GM19467 (cell line): ENCODE measurements around the gene SPN.
"Not testable (repeated sequence)": the region's sequence is repeated elsewhere in the genome, so short reads cannot be mapped to it uniquely, and the experiment has no call there.

Source experiments
- ATAC-seq: cut with Tn5 transposase; IDR thresholded peaks from one replicate; pipeline ENCODE4 v1.9.1; 2021; ENCODE audit warnings: mild to moderate bottlenecking, moderate library complexity; ENCODE audit not compliant: unreplicated experiment

Gene SPN

DNA sequence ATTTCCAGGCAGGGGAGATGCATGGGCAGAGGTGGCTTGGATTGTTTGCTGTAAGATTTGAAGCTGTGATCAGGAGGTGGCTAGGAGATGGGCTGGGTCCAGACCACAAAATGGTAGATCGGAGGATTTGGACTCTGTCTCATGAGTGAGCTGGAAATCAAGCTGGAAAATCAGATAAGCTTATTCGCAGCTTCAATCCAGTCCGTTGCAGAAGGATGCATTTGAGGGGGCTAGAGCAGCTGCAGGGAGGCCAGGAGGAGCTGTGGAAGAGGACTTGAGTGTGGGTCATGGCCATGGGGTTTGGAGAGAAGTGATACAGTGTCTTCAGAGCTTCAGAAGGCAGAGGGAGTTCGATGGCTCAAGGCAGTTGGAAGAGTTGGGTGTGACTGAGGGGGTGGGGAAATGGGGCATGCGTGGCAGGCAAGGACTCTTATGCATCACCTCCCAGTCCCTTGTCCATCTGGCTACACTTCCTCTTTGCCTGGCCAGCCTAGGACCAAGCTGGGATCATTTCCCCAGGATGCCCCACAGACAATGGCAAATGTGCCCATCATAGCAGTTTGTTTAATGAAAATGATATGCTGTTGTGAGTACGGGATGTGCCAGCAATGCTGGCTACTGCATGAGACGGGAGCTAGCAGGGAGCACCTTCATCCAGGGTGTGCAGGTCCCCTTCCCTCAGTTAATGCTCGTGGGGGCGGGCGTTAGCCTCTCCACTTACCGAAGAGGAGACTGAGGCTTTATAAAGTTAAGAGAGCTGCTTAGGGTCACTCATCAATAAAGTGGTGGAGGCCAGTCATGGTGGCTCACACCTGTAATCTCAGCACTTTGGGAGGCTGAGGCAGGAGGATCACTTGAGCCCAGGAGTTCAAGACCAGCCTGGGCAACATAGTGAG is 36.5 kb downstream of the SPN start:
- ATAC-seq: no peak

DNA sequence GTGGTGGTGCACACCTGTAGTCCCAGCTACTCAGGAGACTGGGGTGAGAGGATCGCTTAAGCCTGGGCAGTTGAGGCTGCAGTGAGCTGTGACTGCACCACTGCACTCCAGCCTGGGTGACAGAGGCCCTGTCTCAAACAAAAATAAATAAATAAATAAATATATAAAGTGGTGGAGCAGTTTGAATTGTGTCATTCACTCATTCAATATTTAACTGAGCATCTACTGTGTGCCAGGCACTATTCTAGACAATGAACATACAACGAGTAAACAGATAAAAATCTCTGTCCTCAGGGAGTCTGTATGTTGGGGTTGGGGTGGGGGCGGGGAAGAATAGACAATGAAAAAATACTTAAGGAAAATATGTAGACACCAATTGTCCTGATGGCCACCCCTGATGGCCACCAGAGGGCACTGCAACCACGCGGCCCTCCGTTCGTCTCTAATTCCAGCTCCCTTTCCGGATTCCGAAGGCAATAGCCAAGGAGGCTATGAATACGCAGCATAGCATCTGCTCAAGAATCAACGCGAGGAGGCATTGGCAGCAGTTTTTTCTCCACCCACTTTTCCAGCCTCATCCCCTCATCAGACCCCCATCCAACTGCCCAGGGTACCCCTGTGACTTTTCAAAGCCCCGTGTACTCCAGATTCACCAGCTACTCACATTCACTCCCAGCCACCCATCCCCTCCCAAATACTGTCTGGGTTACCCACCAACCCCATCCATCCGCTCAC is 37.4 kb downstream of the SPN start:
- no peak for ATAC-seq

DNA sequence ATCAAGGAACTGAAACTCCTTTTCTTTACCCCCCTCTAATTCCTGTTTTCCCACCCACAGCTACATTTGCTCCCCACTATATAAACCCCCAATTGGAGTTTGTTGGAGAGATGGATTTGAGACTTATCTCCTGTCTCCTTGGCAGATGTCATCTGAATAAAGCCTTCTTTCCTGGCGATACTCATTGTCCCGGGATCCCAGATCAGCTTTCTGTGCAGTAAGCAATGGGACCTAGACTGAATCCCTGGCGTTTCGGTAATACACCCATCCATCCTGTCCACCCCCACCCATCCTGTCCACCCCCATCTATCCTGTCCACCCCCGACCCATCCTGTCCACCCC is 38.1 kb downstream of the SPN start:
- ATAC-seq: no peak

DNA sequence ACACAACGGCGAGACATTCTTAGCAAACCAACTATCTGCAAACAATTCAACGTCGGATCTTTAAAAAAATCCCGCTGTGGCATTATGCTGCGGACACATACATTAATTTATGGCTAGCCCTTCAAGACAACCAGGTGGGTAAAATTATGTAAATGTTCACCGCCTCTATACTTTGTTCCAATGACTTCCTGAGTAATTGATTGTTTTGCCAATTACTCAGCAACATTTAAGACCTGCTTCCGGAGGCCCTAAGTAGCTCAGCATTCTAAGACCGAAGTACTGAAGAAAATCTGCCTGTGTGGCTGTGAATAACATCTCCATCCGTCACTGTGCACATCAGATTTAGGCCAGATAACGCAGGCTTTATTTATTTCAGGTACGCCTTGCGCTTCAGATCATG is 39.2 kb downstream of the SPN start:
- peak; percentile 40 for ATAC-seq

DNA sequence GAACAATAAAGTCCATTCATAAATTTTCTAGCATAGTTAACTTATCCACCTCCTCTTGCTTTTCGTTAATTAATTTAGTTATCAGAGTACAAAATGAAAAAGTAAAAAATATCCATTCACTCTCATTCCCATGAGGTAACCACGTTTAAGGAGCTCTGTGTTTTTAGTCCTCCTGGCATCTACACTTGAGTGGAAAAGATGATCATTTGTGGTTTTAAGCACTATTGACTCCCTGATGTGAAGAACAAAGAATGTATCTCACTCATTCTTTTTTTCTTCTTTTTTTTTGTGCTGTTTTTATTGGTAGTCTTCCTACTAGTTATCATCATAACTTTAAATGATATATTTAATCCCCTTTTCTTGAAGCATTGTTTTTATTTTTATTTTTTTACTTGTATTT is 42.0 kb downstream of the SPN start:
- ATAC-seq: no peak

DNA sequence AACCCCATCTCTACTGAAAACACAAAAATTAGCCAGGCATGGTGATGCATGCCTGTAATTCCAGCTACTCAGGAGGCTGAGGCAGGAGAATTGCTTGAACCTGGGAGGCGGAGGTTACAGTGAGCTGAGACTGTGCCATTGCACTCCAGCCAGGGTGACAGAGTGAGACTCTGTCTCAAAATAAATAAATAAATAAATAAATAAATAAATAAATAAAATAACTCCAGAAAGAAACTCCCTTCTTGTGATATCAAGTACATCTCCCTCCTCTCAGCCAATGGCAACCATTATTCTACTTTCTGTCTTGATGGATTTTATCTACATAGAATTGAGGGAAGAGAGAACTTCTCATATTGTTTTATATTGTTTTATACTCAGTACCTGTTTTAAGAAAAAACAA is 44.1 kb downstream of the SPN start:
- ATAC-seq: not testable (repeated sequence)

DNA sequence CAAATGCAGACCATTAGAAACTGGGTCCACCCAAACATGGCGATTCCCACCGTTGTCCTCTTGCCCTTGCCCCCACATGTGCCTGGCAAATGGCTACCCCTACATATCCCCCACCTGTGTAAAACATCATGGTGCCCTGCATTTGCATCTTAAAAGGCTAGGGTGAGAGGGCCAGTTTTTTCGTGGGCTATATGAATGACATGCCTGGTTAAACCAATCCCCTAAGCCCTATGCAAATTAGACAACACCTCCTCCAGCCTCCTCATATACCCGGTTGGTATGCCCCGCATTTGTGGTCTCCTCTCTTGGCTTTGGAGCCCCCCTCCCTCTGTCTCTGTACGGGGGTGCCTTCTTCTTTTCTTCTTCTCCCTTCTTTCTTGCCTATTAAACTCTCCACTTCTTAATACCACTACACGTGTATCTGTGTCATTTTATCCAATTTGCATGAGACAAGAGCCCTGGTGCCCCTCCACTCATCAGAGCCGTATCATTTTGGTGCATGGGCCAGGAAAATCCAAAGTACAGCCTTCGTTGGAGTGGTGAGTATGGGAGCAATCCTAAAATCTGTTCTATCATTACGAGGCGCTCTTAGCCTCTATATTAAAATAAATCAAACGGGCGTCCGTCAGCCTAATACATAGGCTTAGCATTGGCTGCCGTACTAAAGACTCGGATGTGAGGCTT is 46.0 kb downstream of the SPN start:
- no peak for ATAC-seq

DNA sequence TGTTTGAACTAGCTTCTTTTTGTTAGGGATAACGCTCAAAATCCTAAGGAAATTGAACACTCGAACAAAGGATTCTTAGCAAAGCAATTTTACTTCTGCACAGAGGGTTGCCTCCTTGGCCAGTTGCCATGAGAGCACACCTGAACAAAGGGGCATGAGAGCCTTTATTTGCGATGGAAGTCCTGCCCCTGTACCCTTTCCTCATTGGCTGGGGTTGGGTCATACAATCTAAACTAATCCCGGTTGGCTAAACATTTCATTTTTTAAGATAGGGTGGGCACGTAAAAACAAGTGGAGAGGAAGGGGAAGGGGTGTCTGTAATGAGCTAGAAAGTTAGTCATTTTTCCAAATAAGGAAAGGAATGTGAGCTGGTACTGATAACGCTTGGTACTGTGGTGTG is 46.6 kb downstream of the SPN start:
- ATAC-seq: not testable (repeated sequence)

DNA sequence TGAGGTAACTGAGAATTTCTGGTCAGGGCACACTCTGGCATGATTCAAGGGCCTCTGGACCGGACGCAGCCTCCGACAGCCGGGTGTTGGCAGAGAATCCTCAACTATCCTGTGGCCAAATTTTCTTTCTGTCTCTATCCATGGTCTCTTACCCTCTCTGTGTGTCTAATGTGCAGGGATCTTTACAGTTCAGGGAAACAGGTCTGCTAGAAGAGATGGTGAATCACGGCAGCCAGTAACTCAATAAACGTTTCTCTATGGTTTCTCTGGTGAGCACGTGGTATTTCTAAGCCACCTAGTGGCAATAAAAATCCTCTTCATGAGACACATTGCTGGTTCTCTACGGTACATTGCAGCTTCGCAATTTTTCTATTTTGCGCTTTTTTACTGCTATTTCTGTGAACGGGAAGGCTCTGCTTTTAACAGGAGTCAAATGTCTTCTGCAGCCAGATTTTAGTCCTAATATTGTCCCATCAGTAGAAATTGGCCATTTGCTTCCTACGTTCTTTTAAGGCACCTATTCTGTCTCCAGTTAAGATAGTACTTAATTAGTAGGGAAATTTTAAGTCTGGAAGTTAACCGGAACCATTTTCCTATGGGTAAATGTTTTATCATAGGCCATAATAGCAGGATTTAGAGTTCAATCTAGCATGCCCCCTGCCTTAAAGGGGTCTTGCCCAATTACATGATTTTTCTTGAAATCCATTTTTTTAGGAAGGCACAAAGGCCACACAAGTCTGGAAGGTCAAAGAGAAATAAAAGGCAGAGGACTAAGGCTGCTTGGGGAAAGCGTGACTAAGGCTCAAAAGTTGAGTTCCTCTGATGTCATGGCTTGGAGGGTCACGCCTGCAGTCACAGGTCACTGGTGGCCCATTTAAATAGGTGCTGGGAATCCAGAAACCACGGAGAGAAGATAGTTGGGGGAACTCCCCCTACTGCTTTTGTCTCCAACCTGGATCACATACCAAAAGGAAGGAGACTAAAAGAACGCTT is 47.5 kb downstream of the SPN start:
- ATAC-seq: no peak

DNA sequence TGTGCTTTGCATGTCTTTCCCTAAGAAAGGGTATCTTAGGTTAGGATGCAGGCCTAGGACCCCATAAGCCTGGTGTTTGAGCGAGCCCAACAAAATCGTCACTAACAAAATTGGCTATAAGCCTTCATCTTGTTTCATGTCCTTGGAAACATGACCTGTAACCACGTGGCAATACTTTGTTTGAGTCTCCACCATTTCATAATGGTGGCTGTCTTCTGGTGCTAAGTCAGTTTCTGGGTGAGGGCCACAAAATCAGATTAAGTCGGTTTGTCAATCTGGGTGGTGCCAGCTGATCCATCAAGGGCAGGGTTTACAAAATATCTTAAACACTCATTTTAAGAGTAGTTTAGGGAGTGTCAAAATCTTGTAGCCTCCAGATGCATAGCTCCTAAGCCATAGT is 49.8 kb downstream of the SPN start:
- no peak for ATAC-seq

DNA sequence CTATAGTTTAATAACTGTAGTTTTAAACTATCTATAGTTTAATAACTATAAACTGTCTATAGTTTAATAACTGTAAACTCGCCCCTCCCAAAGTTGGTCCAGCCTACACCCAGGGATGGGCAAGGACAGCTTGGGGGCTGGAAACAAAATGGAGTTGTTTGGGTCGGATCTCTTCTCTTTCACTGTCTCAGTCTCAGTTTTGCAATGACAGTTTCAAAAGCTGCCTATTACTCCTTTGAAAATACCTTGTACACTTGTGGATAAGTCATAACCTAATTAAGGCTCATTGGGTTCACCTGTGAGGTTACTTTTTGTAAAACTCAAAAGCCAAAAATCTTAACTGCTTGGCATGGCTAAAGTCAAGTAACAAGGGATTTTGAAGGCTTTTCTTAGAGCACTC is 51.3 kb downstream of the SPN start:
- no peak for ATAC-seq

DNA sequence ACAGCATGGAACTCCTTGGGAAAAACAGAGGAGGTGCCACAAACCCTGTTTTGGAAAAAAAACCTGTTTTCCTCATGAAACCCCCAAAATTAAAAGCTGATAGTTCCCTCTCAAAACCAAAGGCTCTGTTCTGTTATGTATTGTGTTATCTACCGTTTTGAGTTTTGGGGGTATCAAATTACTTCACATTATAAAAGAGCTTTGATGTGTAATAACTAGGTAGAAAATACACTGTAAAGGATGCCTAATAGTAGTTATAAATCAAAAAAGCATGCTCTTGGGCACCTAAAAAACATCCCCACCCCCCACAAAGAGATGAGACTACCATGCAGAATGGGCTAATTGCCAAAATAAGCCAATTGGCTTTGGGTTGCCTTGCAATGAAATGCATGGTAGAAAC is 51.9 kb downstream of the SPN start:
- no peak for ATAC-seq

DNA sequence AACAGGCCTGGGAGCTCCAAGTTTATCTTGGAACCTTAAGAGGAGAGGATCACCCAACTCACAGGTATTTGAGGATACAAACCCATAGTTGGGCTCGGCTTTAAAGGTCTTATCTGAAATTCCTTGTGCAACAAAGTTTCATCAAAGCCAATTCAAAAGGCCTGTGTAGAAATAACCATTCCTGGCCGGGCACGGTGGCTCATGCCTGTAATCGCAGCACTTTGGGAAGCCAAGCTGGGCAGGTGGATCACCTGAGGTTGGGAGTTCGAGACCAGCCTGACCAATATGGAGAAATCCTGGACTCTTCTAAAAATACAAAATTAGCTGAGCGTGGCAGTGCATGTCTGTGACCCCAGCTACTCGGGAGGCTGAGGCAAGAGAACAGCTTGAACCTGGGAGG is 54.1 kb downstream of the SPN start:
- ATAC-seq: no peak

DNA sequence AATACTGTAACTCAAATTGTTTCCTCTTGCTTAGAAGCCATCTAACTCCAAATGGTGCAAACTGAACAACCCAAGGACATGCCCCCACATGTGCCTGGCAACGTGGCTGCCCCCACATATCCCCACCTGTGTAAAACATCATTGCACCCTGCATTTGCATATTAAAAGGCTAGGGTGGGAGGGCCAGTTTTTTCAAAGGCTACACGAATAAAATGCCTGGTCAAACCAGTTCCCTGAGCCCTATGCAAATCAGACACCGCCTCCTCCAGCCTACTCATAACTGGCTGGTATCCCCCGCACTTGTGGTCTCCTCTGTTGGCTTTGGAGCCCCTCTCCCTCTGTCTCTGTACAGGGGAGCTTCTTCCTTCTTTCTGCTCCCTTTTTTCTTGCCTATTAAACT is 56.0 kb downstream of the SPN start:
- no peak for ATAC-seq
